GM18505 (cell line): Measurements from ENCODE around the gene DESI1.
"Not testable (repeated sequence)": the region's sequence is repeated elsewhere in the genome, so short reads cannot be mapped to it uniquely, and the experiment has no call there.

Source experiments
- ATAC-seq: cut with Tn5 transposase; IDR thresholded peaks from one replicate; pipeline ENCODE4 v1.9.1; 2021; ENCODE audit not compliant: unreplicated experiment
- POLR2A ChIP-seq: IDR thresholded peaks from 4 replicates; pipeline ENCODE4 v1.6.1; 2011; ENCODE audit warnings: borderline replicate concordance; ENCODE audit not compliant: insufficient read depth, insufficient read length; ENCODE audit errors: extremely low read depth

Gene DESI1

DNA sequence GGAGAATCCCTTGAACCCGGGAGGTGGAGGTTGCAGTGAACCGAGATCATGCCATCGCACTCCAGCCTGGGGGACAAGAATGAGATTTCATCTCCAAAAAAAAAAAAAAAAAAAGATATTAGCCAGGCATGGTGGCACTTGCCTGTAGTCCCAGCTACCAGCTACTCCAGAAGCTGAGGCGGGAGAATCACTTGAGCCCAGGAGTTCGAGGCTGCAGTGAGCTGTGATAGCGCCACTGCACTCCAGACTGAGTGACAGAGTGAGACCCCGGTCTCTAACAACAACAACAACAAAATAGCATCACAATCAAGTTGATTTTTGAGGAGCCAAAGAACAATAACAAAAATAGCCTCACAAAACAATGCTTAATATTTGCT is 33.5 kb downstream of the DESI1 start:
- TF ChIP-seq POLR2A, result no peak
- ATAC-seq, result no peak

DNA sequence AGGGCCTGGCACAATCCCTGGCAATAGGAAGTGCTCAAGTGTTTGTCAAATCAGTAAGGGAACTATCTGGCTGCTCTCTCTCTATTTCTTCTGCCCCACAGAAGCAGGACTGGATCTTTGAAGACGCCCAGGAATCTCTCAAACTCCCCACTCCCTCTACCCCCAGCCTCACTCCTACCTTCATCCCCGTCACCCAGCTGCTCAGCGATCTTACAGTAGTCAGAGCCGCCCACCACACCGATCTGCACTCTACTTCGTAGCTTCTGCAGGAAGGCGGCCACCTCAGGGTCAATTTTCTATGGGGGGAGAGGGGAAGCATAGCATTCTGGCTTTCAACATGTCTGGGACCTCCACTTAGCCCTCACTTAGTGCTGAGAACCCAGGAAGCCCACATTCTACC is 34.9 kb downstream of the DESI1 start:
- no peak for TF ChIP-seq POLR2A
- no peak for ATAC-seq

DNA sequence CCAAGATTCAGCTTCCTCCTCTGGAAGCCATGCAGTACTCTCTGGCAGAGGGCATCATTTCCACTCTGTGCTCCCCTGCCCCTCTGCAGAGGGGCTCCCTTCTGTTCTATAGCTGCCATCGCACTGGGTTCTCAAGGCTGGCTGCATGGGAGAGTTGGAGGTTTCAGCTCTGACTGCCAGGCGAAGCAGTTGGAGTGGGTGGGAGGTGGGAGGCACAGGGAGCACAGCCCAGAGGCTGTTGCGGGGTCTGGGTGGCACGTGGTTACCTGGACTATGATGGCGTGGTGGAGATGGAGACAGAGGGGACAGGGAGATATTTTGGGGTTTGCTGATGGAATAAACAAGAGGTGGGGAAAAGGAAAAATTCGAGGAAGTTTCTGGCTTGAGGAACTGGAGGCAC is 36.0 kb downstream of the DESI1 start:
- ATAC-seq, result no peak
- TF ChIP-seq POLR2A, result no peak

DNA sequence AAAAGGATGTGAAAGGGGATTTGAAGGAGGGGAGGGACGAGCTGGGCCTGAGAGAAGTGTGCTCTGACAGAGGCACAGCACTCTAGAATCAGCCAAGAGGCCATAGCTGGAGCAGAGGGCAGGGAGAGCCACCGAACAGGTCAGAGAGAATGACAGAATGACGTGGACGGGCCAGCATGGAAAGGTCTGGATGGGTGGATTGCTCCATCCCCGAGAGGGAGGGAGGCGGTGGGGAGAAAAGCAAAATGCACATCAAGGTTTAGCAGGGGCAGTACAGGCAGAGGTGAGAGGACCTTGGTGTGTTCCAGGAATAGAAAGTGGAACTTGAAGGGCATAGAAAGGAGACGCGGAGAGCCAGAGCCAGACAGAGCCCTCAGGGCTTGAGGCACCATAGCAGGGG is 38.1 kb downstream of the DESI1 start:
- no peak for ATAC-seq
- no peak for TF ChIP-seq POLR2A

DNA sequence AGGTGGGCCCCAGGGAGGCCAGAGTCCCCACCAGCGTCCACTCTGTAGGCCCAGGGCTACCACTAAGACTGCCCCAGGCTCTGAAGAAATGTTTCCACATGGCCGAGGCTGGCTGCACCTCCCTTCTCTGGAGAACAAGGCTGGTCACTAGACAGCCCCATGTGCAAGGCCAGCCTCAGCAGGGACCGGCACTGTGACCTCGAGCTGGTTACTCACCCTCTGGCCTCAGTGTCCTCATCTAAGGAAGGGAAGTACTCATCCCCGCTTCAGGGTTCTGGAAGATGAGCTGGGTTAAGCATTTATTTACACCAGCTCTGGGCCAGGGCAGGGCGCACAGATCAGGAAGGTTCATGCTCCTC is 40.9 kb downstream of the DESI1 start:
- TF ChIP-seq POLR2A, result no peak
- no peak for ATAC-seq

DNA sequence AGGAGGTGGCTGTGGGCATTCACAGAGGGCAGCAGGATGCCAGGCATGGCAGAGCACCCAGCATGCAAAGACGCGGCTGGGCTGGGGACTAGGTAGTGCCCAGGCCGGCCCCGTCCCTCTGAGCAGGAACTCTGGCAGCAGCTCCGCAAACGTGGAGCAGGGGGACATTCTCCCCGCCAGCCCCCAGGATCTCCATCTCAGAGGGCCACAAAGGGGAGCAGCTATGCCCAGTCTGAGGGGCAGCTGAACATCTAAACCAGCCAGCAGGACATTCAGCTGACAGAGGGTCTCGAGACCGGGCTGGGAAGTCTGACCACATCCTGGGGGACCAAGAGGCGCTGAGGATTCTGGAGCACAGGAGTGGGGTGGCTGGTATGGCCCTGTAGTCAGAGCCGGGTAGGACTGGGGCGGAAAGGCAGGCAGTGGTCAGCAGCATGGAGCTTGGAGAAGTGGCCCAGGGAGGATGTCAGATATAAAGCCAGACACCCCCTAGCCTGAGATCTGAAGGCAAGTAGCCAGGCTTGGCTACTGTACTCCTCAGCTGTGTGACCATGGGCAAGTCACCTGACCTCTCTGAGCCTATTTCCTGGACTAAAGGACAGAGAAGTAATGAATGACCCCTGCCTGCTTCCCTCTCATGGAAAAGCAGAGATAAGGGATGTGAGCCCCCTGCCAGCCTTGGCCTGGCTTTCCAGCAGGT is 41.4 kb downstream of the DESI1 start:
- no peak for TF ChIP-seq POLR2A
- ATAC-seq, result no peak

DNA sequence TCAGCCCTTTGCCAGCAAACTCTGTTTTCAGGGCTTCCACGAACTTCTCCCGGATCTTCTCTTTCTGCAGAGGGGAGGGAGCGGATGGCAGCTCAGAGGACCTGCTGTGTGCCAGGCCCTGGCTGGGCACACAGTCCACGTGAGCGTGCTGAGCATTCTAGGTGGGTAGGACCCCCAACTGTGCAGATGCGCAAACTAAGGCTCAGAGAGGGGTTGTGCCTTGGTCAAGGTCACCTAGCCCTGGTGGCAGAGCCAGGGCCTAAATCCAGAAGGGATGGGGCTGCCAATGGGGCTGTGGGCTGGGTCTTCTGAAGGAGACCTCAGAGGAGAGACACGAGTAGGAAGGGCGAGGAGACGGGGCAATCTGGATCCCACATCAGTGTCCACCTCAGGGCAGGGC is 42.0 kb downstream of the DESI1 start:
- TF ChIP-seq POLR2A, result no peak
- no peak for ATAC-seq

DNA sequence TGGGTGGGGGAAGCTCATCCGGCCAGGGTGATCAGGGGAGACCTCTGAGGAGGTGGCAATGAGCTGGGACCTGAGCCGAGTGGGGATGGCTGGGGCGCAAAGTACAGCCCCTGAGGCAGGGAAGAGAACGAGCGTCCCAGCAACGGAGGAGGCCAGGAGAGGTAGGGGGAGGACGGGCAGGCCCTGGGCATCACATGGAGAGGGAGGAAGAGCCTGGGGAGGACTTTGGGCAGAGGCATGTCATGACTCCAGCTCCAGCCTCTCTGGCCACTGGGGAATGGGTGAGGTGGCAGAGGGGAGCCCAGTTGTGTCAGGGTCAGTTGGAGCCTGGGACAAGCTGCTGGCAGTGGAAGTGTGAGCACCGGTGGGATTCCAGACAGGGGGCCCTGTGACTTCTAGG is 42.7 kb downstream of the DESI1 start:
- no peak for ATAC-seq
- TF ChIP-seq POLR2A, result no peak

DNA sequence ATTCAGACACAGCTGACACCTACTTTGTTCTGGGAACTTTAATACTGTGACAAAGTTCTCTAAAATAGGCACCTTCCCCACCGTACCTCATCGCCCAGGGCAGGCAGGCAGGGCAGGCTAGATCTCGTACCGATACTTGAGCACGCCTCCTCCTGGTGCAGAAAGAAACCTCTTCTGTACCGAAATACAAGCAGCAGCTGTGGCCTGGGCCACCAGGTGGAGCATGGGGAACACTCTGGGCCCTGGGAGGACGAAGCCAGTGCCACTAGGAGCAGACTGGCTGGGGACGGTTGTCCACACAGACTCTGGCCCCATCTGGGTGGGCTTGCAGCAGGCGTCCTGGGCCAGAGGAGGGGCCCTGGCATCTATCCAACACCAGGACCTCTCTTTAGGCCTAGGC is 44.0 kb downstream of the DESI1 start:
- no peak for TF ChIP-seq POLR2A
- no peak for ATAC-seq

DNA sequence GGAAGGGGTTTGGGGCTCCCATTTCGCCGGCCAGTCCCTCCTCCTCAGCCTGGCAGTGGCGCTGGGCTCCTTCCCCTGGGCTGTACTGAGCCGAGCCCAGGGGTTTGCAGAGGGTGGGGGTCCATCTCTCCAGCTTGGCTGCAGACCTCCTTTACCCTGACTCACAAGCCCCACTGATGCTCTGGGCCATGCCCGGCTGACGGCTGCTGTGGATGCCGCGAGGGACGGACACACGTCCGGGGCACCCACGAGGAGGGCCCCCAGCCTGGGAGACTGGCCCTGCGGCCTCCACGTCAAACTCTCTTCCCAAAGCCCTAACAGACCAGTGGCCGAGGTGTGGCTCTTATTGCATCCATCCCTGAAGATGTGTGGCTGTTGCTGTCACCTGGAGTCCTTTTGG is 45.3 kb downstream of the DESI1 start:
- no peak for TF ChIP-seq POLR2A
- no peak for ATAC-seq

DNA sequence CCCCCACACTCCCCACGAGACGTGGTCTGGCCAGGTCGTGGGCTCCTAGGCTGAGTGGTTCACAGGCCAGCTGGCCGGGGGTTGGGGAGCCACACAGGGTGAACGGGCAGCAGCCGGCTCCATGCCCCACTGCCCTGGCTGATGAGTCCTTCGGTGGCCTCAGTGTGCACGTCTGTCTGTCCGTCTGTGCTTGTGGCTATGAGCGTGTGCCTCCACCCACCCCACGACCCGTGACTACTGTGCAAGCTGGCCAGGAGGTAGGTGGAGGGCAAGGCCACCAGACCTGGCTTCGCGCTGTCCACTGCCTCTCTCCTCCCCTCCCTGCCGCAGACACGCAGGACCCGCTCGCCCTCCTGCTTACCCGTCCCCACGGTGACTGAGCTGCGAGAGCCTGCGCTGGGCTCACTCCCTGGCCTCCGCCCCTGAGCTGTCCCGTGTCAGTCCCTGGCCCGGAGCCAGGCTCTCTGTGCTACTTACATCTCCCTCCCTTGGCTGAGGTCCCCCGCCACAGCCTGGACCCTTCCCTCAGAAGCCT is 45.9 kb downstream of the DESI1 start:
- ATAC-seq, result no peak
- no peak for TF ChIP-seq POLR2A

DNA sequence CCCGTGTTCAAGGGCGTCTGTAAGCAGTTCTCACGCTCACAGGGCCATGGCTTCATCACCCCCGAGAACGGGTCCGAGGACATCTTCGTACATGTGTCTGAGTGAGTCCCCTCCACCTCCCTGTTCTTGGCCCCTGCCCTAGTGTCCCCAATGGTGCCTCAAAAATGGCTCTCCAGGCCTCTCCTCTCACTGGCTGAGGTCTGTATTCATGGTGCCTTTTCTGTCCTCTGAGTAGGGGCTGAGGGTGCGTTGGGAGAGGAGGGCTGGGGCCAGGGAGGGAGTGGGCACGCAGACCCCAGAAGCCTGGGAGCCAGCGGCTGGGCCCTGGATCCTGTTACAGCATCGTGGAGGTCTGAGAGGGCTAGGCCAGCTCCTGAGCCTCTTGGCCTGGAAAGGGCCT is 47.2 kb downstream of the DESI1 start:
- TF ChIP-seq POLR2A, result no peak
- ATAC-seq, result no peak

DNA sequence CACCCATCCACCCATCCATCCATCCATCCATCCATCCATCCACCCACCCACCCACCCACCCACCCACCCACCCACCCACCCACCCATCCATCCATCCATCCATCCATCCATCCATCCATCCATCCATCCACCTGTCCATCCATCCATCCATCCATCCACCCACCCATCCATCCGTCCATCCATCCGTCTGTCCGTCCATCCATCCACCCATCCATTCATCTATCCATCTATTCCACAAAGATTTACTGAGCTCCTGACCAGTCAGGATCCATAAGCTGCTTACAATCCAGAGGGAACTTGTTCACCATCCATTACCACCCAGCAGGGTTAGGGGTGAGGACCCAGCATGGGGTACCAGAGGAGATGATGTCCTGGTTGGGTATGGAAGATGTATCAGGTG is 48.5 kb downstream of the DESI1 start:
- not testable (repeated sequence) for ATAC-seq

DNA sequence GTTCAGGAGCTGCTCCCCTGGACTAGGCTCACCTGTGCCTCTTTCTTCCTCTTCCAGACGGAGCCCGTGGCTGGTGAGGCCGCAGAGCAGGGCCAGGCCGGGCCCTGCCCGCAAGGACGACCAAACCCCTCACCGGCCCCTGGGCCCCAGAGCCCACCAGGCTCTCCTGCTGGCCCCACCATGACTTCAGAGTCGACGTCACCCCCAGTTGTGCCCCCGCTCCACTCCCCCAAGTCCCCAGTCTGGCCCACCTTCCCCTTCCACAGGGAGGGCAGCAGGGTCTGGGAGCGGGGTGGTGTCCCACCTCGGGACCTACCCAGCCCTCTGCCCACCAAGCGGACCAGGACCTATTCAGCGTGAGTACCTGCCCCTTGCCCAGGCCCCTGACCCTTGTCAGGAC is 49.1 kb downstream of the DESI1 start:
- no peak for TF ChIP-seq POLR2A
- ATAC-seq, result no peak

DNA sequence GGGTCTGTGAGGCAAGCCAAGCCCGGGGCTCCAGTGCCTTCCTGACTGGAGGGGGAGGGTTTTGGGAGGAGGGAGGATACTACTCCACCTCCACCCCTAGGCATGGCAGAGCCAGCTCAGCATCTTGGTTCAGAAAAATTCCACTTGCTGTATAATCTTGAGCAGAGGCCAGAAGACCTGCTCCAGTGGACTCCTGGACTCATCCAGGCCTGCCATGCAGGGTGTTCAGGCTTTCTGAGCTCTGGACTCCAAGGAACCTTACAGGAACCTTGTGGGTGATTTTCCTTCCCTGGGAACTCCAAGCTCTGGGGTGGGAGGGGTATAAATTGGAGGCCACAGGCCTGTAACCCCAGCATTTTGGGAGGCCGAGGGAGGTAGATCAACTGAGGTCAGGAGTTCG is 50.6 kb downstream of the DESI1 start:
- TF ChIP-seq POLR2A, result no peak
- ATAC-seq, result no peak
